ENCODE results near the gene USP17L25.
"Not testable (repeated sequence)": the region's sequence is repeated elsewhere in the genome, so short reads cannot be mapped to it uniquely, and the experiment has no call there.

GRCh38 chr4:9329611-9330010 lies at the start of gene USP17L25:
- TF ChIP-seq EZH2 (IDR thresholded peaks at IDR 0.05); POLR2AphosphoS5 (IDR thresholded peaks at IDR 0.05; ENCODE audit: borderline replicate concordance, low read depth, low read length): not testable (repeated sequence)
